Testis (tissue), 3 donors: ENCODE results near the gene SPIB. TPM values are rescaled to one million over a fixed set of nuclear protein-coding genes. Genes with fewer than 3 reads are reported as not detected.

Experiments used
- DNase-seq: peaks from one replicate; pipeline ENCODE4 v3.0.0-alpha.2; 2019
- H3K27ac ChIP-seq, 2 donors: fragments of 200-600 bp; sonication (generic); one replicate each; pipeline ENCODE4 v1.5.1; 2019
- H3K27me3 ChIP-seq: fragments of 200-600 bp; sonication (generic); one replicate; pipeline ENCODE4 v1.5.1; 2019
- H3K36me3 ChIP-seq: fragments of 200-600 bp; sonication (generic); one replicate; pipeline ENCODE4 v1.5.1; 2017; ENCODE audit warnings: low read depth; ENCODE audit errors: missing control alignments
- H3K4me1 ChIP-seq: fragments of 200-600 bp; sonication (generic); one replicate; pipeline ENCODE4 v1.5.1; 2019
- H3K4me3 ChIP-seq, 2 donors: fragments of 200-600 bp; sonication (generic); one replicate each; pipeline ENCODE4 v1.5.1; 2017 to 2019
- H3K9me3 ChIP-seq: fragments of 200-600 bp; sonication (generic); one replicate; pipeline ENCODE4 v1.5.1; 2017
- CTCF ChIP-seq, 3 experiments: fragments of 450-650 bp in 2 of 3; fragments of 200-600 bp in 1 of 3; sonication (generic) in 1 of 3; IDR thresholded peaks; one replicate each; pipeline ENCODE4 v1.5.1; 2016 to 2019; ENCODE audit warnings: antibody characterized with exemption in 3 of 3, mild to moderate bottlenecking in 2 of 3, moderate library complexity in 1 of 3
- POLR2A ChIP-seq: fragments of 450-650 bp; IDR thresholded peaks from one replicate; pipeline ENCODE4 v1.6.1; 2017; ENCODE audit warnings: antibody characterized with exemption, mild to moderate bottlenecking, moderate library complexity
- whole genome bisulfite sequencing, 2 donors: methylation state at CpG; one replicate each; pipeline ENCODE4 v1.1.5; 2018; 5-methylcytosine and 5-hydroxymethylcytosine counted together
- intact Hi-C: fragments of 100-400 bp; cut with DNase I; formaldehyde crosslinking; loops from one replicate; pipeline ENCODE4 v1.15.1; 2023; ENCODE audit warnings: low total_unique reads
- polyA plus RNA-seq: library from polyadenylated mRNA; stranded (reverse); fragments of 350-450 nt; fragmentation: Illumina TruSeq; extraction: RNeasy Lipid Tissue Mini Kit (QIAGEN cat#74804); gene quantifications from one replicate; pipeline ENCODE4 v1.2.3, GENCODE V29; 2014; ENCODE audit warnings: low read depth, low replicate concordance; ENCODE audit not compliant: insufficient read depth
- total RNA-seq, 2 donors: library from RNA; depleted of rRNA; stranded (reverse); fragments of >200 nt; gene quantifications; one replicate each; pipeline ENCODE4 v1.2.3, GENCODE V29; 2016

SPIB gene
- total and polyA plus RNA-seq, 3 donors from 2014 or later: 0.24 to 1.6 (median 1.1) TPM

DNA sequence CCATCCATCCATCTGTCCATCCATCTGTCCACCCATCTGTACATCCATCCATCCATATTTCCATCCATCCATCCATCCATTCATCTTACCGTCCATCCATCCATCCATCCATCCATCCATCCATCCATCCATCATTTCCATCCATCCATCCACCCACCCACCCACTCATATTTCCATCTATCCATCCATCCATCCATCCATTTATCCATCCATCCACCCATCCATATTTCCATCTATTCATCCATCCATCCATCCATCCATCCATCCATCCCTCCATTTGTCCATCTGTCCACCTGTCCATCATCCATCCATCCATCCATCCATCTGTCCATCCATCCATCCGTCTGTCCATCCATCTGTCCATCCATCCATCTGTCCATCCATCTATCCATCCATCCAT is 37.3 kb downstream of the SPIB start:
- no peak overlapping the region for H3K4me3 ChIP-seq
- H3K9me3 ChIP-seq: no peaks in the 10 kb centered on the region
- no peak for TF ChIP-seq POLR2A
- TF ChIP-seq CTCF (IDR thresholded peaks at IDR 0.05): no peak
- no peaks in the 10 kb centered on the region for H3K4me1 ChIP-seq
- intact Hi-C loops: no loop called here
- H3K27me3 ChIP-seq: no peaks in the 10 kb centered on the region
- H3K36me3 ChIP-seq: no peaks in the 10 kb centered on the region
- H3K27ac ChIP-seq: no peak overlapping the region
- 83 to 85% methylated on average over 2 of the region's 2 CpGs for WGBS, 2 donors
- no peak for DNase-seq

GRCh38 chr19:50457300-50457699 is 38.6 kb downstream of the SPIB start:
- WGBS, 2 donors: 92 to 93% methylated on average over 2 to 5 of the region's 5 CpGs
- Histone ChIP-seq H3K9me3 (no peaks in the 10 kb centered on the region), H3K36me3 (no peaks in the 10 kb centered on the region), H3K4me3 (no peak overlapping the region), H3K4me1 (no peaks in the 10 kb centered on the region), H3K27me3 (no peaks in the 10 kb centered on the region), H3K27ac (no peak overlapping the region)
- TF ChIP-seq POLR2A: no peak
- no peak for DNase-seq
- intact Hi-C loops: no loop called here

DNA sequence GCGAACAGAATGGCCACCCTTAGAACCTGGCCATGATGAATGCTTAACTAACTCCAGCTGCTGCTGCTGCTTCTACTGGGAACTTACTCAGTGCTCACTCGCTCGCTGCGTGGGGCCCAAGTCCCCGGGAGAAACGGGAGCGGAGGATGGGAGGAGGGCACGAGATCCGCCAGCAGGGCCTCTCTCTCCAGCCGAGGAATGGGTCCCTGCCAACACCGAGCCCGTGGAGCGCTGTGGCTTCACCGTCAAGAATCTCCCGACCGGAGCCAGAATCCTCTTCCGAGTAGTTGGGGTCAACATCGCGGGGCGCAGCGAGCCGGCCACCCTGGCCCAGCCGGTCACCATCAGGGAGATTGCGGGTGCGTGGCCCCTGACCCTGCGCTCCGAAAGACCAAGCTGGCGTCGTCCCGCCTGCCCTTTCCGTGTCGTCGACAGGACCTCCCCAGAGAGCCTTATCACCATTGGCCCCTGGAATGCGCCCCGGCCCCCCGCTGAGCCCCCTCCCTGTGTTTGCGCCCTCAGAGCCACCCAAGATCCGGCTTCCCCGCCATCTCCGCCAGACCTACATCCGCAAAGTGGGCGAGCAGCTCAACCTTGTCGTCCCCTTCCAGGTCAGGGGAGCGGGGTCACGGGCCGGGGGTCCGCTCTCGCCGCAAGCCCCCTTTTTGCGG is 39.8 kb downstream of the SPIB start:
- no peaks in the 10 kb centered on the region for H3K36me3 ChIP-seq
- H3K4me3 ChIP-seq: no peak overlapping the region
- no peaks in the 10 kb centered on the region for H3K9me3 ChIP-seq
- H3K4me1 ChIP-seq: no peaks in the 10 kb centered on the region
- TF ChIP-seq CTCF (IDR thresholded peaks at IDR 0.05): no peak
- no peak for TF ChIP-seq POLR2A
- DNase-seq: no peak
- H3K27me3 ChIP-seq: no peaks in the 10 kb centered on the region
- H3K27ac ChIP-seq: no peak overlapping the region
- 11 to 42% methylated on average over 16 to 50 of the region's 50 CpGs for WGBS, 2 donors
- intact Hi-C loops: no loop called here

GRCh38 chr19:50459067-50459456 is 40.3 kb downstream of the SPIB start:
- no peak for TF ChIP-seq POLR2A
- TF ChIP-seq CTCF (IDR thresholded peaks at IDR 0.05): no peak
- Histone ChIP-seq H3K27me3 (no peaks in the 10 kb centered on the region), H3K27ac (no peak overlapping the region), H3K4me3 (no peak overlapping the region), H3K9me3 (no peaks in the 10 kb centered on the region), H3K4me1 (no peaks in the 10 kb centered on the region), H3K36me3 (no peaks in the 10 kb centered on the region)
- WGBS, 2 donors: 55 to 56% methylated on average over 5 to 31 of the region's 32 CpGs
- intact Hi-C loops: no loop called here
- DNase-seq: no peak

GRCh38 chr19:50459638-50460037 is 40.9 kb downstream of the SPIB start:
- intact Hi-C loops: loop anchor here (5.0 kb wide), 1 partner anchor 92 kb away; the partner anchor contains the start of gene NAPSA
- no peaks in the 10 kb centered on the region for H3K9me3 ChIP-seq
- H3K36me3 ChIP-seq: no peaks in the 10 kb centered on the region
- TF ChIP-seq POLR2A (no peak), CTCF (IDR thresholded peaks at IDR 0.05) (no peak)
- H3K27me3 ChIP-seq: no peaks in the 10 kb centered on the region
- no peak overlapping the region for H3K27ac ChIP-seq
- H3K4me1 ChIP-seq: no peaks in the 10 kb centered on the region
- 71 to 72% methylated on average over 1 of the region's 1 CpG for WGBS, 2 donors
- no peak for DNase-seq
- H3K4me3 ChIP-seq: no peak overlapping the region
